WTC11 (cell line): ENCODE data around the gene TMEM119.

Source experiments
- KAT7 ChIP-seq: sonication (generic); formaldehyde crosslinking; IDR thresholded peaks from 2 replicates; pipeline ENCODE4 v1.8.1; 2023; ENCODE audit warnings: missing genetic modification reagents, mild to moderate bottlenecking, borderline replicate concordance
- TCF7 ChIP-seq: sonication (generic); formaldehyde crosslinking; IDR thresholded peaks from 2 replicates; pipeline ENCODE4 v1.8.0; 2022; ENCODE audit warnings: mild to moderate bottlenecking, low read depth, missing genetic modification reagents, moderate library complexity
- TEAD4 ChIP-seq: sonication (generic); formaldehyde crosslinking; IDR thresholded peaks from 2 replicates; pipeline ENCODE4 v1.8.0; 2022; ENCODE audit warnings: mild to moderate bottlenecking, missing genetic modification reagents
- ZNF317 ChIP-seq: sonication (generic); formaldehyde crosslinking; IDR thresholded peaks from 2 replicates; pipeline ENCODE4 v1.8.1; 2023; ENCODE audit warnings: low read depth, mild to moderate bottlenecking, moderate library complexity, missing genetic modification reagents, borderline replicate concordance
- TF ChIP-seq, protein P1 (sequence below): sonication (generic); formaldehyde crosslinking; IDR thresholded peaks from 2 replicates; pipeline ENCODE4 v1.8.1; 2022; ENCODE audit warnings: missing genetic modification reagents, borderline replicate concordance
- TF ChIP-seq, protein P2 (sequence below): fragments of 200-600 bp; IDR thresholded peaks from 2 replicates; pipeline ENCODE4 v1.8.0; 2022; ENCODE audit warnings: antibody characterized with exemption
- TF ChIP-seq, protein P3 (sequence below): sonication (generic); formaldehyde crosslinking; conservative IDR thresholded peaks from 2 replicates; pipeline ENCODE4 v1.8.1; 2022; ENCODE audit warnings: mild to moderate bottlenecking, missing genetic modification reagents

DNA sequence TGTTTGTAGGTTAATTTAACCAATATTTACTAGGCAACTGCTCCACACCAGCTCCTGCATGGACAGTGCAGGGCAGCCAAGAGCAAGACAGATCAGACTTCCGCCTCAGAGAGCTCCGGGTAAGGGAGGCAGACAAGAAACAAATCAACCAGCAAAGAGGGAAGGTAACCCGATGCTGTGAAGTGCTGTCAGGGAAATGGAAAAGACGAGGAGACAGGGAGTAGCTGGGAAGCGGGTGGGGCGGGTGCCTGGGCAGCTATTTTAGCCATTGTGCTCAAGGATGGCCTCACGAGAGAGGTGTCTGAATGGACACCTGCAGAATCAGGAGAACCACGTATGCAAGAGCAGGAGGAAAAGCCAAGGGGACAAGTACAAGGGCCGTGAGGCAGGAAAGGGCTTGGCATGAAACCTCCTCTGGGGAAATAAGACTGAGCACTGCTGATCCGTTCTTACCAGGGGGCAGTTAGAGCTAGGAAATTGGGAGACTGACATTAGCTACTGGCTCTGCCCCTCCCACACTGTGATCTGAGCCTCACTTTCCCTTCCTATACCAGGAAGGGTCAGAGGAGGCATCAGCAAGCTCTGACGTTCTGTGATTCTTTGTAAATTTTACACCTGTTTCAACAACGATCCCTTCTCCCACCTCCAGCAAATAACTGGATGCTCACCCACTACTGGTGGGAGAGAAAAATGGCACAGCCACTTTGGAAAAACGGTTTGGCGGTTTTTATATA is 6.5 kb upstream of the TMEM119 start:
- TF ChIP-seq, protein P1, sequence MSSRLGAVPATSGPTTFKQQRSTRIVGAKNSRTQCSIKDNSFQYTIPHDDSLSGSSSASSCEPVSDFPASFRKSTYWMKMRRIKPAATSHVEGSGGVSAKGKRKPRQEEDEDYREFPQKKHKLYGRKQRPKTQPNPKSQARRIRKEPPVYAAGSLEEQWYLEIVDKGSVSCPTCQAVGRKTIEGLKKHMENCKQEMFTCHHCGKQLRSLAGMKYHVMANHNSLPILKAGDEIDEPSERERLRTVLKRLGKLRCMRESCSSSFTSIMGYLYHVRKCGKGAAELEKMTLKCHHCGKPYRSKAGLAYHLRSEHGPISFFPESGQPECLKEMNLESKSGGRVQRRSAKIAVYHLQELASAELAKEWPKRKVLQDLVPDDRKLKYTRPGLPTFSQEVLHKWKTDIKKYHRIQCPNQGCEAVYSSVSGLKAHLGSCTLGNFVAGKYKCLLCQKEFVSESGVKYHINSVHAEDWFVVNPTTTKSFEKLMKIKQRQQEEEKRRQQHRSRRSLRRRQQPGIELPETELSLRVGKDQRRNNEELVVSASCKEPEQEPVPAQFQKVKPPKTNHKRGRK = no peak
- TF ChIP-seq TEAD4 (CRISPR knock-in tag) (no peak), TCF7 (CRISPR knock-in tag) (no peak), ZNF317 (CRISPR knock-in tag) (no peak), KAT7 (CRISPR knock-in tag) (no peak)
- TF ChIP-seq, protein P2, sequence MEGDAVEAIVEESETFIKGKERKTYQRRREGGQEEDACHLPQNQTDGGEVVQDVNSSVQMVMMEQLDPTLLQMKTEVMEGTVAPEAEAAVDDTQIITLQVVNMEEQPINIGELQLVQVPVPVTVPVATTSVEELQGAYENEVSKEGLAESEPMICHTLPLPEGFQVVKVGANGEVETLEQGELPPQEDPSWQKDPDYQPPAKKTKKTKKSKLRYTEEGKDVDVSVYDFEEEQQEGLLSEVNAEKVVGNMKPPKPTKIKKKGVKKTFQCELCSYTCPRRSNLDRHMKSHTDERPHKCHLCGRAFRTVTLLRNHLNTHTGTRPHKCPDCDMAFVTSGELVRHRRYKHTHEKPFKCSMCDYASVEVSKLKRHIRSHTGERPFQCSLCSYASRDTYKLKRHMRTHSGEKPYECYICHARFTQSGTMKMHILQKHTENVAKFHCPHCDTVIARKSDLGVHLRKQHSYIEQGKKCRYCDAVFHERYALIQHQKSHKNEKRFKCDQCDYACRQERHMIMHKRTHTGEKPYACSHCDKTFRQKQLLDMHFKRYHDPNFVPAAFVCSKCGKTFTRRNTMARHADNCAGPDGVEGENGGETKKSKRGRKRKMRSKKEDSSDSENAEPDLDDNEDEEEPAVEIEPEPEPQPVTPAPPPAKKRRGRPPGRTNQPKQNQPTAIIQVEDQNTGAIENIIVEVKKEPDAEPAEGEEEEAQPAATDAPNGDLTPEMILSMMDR = no peak
- TF ChIP-seq, protein P3, sequence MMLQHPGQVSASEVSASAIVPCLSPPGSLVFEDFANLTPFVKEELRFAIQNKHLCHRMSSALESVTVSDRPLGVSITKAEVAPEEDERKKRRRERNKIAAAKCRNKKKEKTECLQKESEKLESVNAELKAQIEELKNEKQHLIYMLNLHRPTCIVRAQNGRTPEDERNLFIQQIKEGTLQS (CRISPR knock-in tag) = no peak
